Cerebellar cortex (tissue), 1 donor: ENCODE measurements around the gene LRP1B.
"Not testable (repeated sequence)": the region's sequence is repeated elsewhere in the genome, so short reads cannot be mapped to it uniquely, and the experiment has no call there.

ENCODE experiments used
- DNase-seq: peaks from one replicate; pipeline ENCODE4 v3.0.0-alpha.2; 2015; ENCODE audit warnings: low spot score

The LRP1B gene

GRCh38 chr2:140683658-140684057, 1447.2 kb downstream of the LRP1B start:
- no peak for DNase-seq

- DNase-seq, result no peak
Observed at GRCh38 chr2:140680862-140681261, 1450.0 kb downstream of the LRP1B start.

- DNase-seq, result no peak
Observed at GRCh38 chr2:140679752-140680151, 1451.1 kb downstream of the LRP1B start.

DNA sequence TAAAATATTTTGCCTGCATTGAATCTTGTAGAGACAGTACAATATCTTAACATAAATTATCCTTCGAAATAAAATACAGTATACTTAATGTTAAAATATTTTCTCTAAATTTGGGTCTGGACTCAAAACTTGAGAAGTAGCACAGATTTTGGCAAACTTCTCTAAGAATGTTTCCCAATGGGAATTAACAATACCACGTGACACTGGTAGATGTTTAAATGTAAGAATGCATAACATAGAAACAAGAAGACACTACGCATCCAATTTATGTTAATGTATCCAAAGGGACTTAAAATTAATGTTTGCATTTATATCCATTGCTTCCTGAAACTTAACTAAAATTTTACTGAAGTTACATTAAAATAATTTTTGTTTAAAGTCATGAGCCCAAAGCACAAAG, 1460.9 kb downstream of the LRP1B start:
- no peak for DNase-seq

GRCh38 chr2:140667203-140667602, 1463.6 kb downstream of the LRP1B start:
- DNase-seq, result no peak

GRCh38 chr2:140662504-140662903, 1468.3 kb downstream of the LRP1B start:
- DNase-seq, result no peak

DNA sequence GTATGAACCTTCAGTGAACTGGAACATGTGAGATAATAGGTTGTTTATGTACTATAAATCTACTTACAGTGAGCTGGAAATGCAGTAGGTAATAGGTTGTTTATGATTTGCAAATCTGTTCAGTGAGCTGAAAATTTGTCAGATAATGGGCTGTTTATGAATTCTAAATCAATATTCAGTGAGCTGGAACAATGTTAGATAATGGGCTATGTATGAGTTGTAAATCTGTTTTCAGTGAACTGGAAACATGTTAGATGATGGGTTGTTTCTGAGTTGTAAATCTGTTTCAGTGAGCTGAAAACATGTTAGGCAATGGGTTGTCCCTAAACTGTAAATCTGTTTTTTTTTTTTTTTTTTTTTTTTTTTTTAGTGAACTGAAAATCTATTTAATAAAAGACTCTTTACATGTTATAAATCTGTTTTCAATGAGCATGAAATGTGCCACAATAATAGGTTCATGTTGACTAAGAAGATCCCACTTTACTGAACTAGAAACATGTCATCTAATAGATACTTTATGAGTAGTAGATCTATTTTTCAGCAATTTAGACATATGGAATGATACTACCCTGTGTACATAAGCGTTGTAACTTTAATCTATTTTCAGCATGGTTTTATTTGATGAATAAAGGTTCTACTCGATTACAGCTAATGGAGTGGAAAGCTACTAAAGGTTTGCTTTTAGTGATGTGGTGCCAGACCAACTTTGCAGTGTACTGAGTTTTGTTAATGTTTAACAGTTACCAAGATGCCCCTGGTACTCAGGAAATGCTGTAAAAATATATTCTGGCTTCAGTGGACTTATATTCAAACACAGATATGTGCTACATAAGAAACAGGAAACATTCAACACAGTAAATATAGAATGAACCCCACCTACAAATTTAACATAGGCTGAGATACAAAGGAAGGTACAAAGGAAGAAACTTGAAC, 1471.8 kb downstream of the LRP1B start:
- no peak for DNase-seq

DNA sequence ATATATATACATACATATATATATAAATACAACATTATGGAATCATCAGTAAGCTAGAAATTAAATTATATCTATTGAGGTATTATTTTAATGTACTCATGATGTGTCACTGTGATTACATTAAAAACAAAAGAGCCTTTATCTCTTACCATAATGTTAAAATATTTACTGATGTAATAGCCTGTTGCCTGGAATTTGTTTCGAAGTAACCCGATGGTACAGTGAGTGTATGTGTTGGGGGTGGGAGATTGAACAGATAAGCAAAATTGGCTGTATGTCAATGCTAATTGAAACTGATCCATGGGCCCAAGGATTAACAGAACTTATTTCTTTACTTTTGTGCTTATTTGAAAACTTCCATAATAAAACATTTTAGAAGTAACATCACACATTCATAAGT, 1473.2 kb downstream of the LRP1B start:
- DNase-seq, result no peak

DNA sequence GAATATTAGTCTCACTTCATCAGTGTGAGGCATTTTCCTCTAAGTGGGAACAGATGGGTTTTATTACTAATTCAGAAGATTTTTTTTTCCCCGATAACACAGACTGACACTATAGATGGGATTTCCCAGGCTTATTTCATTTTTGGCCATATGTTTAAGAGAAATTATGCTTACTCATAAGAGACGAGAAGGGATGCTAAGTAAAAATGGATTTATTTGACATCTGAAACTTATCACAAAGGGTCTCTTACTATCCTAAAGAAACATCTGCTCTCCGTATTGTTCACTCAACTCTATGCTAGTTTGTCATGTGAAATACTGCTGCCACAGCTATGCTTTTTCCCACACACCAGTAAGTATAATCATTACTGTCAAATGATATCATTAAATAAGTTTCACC, 1476.3 kb downstream of the LRP1B start:
- no peak for DNase-seq

DNA sequence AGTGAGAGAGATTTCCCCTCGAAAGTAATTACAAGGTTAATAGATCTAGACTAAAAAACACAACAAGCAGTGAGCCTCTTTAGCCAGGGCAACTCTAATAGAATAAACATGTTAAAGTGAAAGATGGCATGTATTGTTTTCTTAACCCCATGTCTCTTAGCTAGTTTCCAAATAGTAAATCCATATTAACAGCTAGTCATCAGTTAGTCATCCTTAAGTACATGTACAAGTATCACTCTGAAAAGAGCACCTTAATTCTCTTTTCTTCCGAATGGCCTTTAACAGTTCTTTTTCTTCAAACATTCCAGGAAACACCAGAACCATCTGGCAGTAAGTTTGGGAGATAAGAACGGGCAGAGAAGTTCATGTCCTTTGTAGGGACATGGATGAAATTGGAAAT, 1480.0 kb downstream of the LRP1B start:
- DNase-seq, result no peak

- not testable (repeated sequence) for DNase-seq
Observed at GRCh38 chr2:140650134-140650533, 1480.7 kb downstream of the LRP1B start.

- DNase-seq, result no peak
Observed at GRCh38 chr2:140648393-140648792, 1482.4 kb downstream of the LRP1B start.

DNA sequence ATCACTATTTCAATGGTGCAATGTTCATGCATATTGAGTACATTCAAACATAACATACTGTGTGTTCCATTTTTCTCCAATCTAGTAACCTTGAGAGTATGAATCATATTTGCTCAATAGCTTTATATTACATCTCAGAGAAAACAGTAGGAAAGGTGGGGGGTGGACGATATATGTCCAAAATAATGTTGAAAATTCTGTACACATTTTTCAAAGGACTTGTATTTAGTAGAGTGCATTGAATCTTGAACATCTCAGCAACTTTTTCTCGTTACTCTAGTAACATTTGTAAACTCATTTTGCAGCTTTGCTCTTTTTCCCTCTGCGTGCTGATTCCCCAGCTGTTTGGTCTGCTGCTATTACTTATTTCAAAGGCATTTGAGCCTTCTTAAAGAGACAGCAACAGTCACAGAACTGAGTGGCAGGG, 1487.0 kb downstream of the LRP1B start:
- DNase-seq, result no peak

DNA sequence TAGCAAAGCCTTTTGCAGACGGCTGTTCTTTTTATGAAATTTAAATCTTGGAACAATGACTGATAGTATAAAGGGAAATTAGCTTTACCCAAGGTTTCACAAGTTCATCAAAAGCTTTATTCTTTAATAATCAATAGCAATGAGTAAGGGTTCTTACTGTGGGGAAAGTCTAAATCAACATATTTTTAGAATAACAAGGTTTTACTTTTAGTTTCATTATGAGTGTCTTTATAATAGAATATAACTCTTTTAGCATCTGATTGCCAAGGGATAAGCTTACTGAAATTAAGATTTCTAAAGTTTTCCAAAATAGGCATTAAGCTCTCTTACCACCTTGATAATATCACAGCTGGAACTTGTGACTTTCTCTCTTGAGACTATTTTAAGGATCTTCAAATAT, 1489.7 kb downstream of the LRP1B start:
- DNase-seq, result no peak

- no peak for DNase-seq
Observed at GRCh38 chr2:140639628-140640027, 1491.2 kb downstream of the LRP1B start.

DNA sequence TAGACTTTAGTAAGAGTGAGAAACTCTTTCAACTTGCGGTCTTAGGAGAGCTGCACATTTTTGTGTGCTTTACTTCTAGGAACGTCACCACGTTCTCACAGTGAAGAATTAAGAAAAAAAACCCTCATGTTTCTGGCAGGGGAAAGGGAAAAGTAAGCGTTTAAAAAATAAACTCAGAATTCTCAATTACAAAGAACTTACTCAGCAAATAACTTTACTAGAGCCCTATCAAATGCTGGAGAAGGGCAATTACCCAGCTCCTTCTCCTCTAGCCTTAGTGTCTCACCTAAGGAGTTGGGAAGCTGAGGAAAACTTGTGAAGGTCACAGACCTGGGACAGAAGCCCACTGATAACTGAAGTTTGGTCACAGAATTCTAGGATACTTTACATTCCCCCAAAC, 1500.3 kb downstream of the LRP1B start:
- DNase-seq, result no peak

GRCh38 chr2:140627885-140628284, 1502.9 kb downstream of the LRP1B start:
- DNase-seq, result no peak

GRCh38 chr2:140627136-140627535, 1503.7 kb downstream of the LRP1B start:
- DNase-seq, result no peak

DNA sequence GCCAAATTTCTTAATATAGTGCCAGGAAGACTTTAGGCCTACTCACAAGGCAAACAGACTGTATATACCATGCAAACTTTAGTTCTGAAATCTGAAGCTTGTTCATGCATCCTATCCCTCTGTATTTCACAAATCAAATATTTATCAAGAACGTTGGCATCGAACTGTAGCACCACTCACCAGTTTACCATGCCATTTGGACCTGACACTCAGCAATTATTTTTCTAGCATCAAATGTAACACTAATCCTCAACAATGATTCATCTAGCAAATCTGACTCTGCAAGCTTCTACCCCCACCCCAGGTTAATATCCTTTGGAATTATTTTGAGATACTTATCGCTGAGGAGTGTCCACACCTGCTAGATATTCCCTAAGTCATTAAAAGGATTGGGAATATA, 1506.6 kb downstream of the LRP1B start:
- DNase-seq, result no peak

- no peak for DNase-seq
Observed at GRCh38 chr2:140621583-140622362, 1509.0 kb downstream of the LRP1B start.

GRCh38 chr2:140604788-140605187, 1526.0 kb downstream of the LRP1B start:
- no peak for DNase-seq

DNA sequence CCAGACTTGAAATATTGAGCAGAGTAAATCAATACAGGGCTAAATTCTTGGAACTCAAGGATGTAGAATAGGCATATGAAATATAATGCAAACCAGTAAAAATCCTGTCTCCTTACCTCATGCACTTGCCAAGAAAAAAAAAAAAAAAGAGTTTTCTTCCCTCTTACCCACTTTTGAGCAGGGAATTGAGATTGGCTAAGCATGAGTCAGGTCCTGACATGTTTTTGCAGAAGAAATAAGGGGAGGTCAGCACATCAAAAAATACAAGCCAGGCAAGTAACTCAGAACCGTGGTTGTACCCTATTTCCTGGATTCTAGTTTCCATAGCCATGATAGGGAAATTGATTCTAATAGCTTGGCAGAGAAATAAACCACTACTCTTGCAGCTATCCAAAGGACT, 1526.7 kb downstream of the LRP1B start:
- DNase-seq, result no peak

GRCh38 chr2:140603416-140603815, 1527.4 kb downstream of the LRP1B start:
- no peak for DNase-seq
